HepG2 (cell line): ENCODE measurements around the gene CARD19. TPM values are rescaled to one million over a fixed set of nuclear protein-coding genes. Genes with fewer than 3 reads are reported as not detected.

Source experiments
- EED ChIP-seq: sonication (generic); formaldehyde crosslinking; IDR thresholded peaks from 2 replicates; pipeline ENCODE4 v1.5.0; 2020; ENCODE audit warnings: mild to moderate bottlenecking, missing genetic modification reagents
- MBD4 ChIP-seq: IDR thresholded peaks from 2 replicates; pipeline ENCODE4 v1.6.1; 2012; ENCODE audit warnings: low read length, inconsistent platforms, borderline replicate concordance
- TMF1 ChIP-seq: sonication (generic); formaldehyde crosslinking; IDR thresholded peaks from 2 replicates; pipeline ENCODE4 v1.8.1; 2022; ENCODE audit warnings: low read depth, missing genetic modification reagents
- ZNF501 ChIP-seq: sonication (generic); formaldehyde crosslinking; IDR thresholded peaks from 2 replicates; pipeline ENCODE4 v1.5.1; 2020; ENCODE audit warnings: mild to moderate bottlenecking, moderate library complexity, missing genetic modification reagents
- ZNF558 ChIP-seq: sonication (generic); formaldehyde crosslinking; IDR thresholded peaks from 2 replicates; pipeline ENCODE4 v1.9.0; 2022; ENCODE audit warnings: mild to moderate bottlenecking, missing genetic modification reagents, borderline replicate concordance
- ZNF761 ChIP-seq: sonication (generic); formaldehyde crosslinking; conservative IDR thresholded peaks from 2 replicates; pipeline ENCODE4 v1.4.0; 2020; ENCODE audit warnings: mild to moderate bottlenecking, missing genetic modification reagents
- ZSCAN25 ChIP-seq: sonication (generic); formaldehyde crosslinking; IDR thresholded peaks from 2 replicates; pipeline ENCODE4 v1.8.0; 2022; ENCODE audit warnings: mild to moderate bottlenecking, missing genetic modification reagents
- polyA plus RNA-seq, 8 experiments: library from polyadenylated mRNA; depleted of rRNA in 3 of 8; stranded (reverse) in 7 of 8; unstranded in 1 of 8; fragments of >200 nt; fragmentation: Illumina TruSeq in 4 of 8; extraction: Trizol in 4 of 8; gene quantifications; 2 replicates each; pipeline versions ENCODE4 v1.2.1 to v1.2.3, GENCODE V29; 2011 to 2016; ENCODE audit warnings: low read depth in 4 of 8, missing spikeins in 1 of 8, mixed read lengths in 1 of 8; ENCODE audit not compliant: insufficient read depth in 1 of 8
- total RNA-seq, 5 experiments: library from RNA; depleted of rRNA; stranded (reverse); fragments of >200 nt; fragmentation: Illumina TruSeq; extraction: Trizol; gene quantifications; 2 replicates each; pipeline ENCODE4 v1.2.3, GENCODE V29; 2016; ENCODE audit warnings: low read depth in 1 of 5
- TF ChIP-seq, protein P1 (sequence below): sonication (generic); formaldehyde crosslinking; IDR thresholded peaks from 2 replicates; pipeline ENCODE4 v1.5.0; 2020; ENCODE audit warnings: mild to moderate bottlenecking, missing genetic modification reagents, borderline replicate concordance
- TF ChIP-seq, protein P2 (sequence below): sonication (generic); formaldehyde crosslinking; IDR thresholded peaks from 2 replicates; pipeline ENCODE4 v1.4.0; 2020; ENCODE audit warnings: missing genetic modification reagents
- TF ChIP-seq, protein P3 (sequence below): sonication (generic); formaldehyde crosslinking; IDR thresholded peaks from 2 replicates; pipeline ENCODE4 v1.4.0; 2020; ENCODE audit warnings: low read depth, mild to moderate bottlenecking, missing genetic modification reagents
- TF ChIP-seq, protein P4 (sequence below): sonication (generic); formaldehyde crosslinking; IDR thresholded peaks from 2 replicates; pipeline ENCODE4 v1.4.0; 2020; ENCODE audit warnings: mild to moderate bottlenecking, missing genetic modification reagents
- TF ChIP-seq, protein P5 (sequence below): sonication (generic); formaldehyde crosslinking; IDR thresholded peaks from 2 replicates; pipeline ENCODE4 v1.8.0; 2022; ENCODE audit warnings: mild to moderate bottlenecking, missing genetic modification reagents, moderate library complexity

Gene CARD19
- total and polyA plus RNA-seq, 2 of the 13 experiments (the other 11 are each of a cell fraction or from before 2014, with no cell fraction given) = 18.4 to 47.2 TPM

DNA sequence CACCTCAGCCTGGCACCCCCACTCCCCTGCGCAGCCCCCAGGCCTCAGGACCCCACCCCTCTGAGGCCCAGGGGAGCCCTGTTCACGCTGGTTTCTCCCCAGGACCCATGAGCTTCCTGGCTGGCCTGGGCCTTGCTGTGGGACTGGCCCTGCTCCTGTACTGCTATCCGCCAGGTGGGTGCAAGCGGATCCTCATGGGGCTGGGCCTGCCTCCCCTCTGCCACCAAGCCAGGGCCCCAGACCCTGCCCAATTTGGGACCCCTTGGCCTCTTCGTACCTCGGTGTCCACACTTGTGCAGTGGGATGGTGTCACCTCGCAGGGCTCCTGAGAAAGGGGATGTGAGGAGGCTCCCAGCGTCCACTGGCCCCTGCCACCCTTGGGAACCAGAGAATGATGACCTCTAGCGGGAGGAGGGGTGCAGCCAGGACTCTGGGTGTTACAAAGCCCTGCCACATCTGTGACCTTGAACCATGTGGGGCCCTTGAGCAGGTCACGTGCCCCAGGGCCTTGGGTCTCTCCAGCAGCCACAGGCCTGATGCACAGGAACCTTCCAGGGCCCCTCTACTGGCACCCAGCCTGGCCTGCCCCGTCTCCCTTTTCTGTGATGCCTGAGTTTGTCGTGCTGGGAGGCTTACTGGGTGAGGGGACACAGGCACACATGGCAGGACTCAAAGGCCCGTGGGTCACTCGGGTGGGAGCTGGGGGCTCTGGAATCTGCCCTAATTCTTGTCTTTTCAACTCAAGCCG, 16.3 kb downstream of the CARD19 start (continued):
- TF ChIP-seq, protein P1, sequence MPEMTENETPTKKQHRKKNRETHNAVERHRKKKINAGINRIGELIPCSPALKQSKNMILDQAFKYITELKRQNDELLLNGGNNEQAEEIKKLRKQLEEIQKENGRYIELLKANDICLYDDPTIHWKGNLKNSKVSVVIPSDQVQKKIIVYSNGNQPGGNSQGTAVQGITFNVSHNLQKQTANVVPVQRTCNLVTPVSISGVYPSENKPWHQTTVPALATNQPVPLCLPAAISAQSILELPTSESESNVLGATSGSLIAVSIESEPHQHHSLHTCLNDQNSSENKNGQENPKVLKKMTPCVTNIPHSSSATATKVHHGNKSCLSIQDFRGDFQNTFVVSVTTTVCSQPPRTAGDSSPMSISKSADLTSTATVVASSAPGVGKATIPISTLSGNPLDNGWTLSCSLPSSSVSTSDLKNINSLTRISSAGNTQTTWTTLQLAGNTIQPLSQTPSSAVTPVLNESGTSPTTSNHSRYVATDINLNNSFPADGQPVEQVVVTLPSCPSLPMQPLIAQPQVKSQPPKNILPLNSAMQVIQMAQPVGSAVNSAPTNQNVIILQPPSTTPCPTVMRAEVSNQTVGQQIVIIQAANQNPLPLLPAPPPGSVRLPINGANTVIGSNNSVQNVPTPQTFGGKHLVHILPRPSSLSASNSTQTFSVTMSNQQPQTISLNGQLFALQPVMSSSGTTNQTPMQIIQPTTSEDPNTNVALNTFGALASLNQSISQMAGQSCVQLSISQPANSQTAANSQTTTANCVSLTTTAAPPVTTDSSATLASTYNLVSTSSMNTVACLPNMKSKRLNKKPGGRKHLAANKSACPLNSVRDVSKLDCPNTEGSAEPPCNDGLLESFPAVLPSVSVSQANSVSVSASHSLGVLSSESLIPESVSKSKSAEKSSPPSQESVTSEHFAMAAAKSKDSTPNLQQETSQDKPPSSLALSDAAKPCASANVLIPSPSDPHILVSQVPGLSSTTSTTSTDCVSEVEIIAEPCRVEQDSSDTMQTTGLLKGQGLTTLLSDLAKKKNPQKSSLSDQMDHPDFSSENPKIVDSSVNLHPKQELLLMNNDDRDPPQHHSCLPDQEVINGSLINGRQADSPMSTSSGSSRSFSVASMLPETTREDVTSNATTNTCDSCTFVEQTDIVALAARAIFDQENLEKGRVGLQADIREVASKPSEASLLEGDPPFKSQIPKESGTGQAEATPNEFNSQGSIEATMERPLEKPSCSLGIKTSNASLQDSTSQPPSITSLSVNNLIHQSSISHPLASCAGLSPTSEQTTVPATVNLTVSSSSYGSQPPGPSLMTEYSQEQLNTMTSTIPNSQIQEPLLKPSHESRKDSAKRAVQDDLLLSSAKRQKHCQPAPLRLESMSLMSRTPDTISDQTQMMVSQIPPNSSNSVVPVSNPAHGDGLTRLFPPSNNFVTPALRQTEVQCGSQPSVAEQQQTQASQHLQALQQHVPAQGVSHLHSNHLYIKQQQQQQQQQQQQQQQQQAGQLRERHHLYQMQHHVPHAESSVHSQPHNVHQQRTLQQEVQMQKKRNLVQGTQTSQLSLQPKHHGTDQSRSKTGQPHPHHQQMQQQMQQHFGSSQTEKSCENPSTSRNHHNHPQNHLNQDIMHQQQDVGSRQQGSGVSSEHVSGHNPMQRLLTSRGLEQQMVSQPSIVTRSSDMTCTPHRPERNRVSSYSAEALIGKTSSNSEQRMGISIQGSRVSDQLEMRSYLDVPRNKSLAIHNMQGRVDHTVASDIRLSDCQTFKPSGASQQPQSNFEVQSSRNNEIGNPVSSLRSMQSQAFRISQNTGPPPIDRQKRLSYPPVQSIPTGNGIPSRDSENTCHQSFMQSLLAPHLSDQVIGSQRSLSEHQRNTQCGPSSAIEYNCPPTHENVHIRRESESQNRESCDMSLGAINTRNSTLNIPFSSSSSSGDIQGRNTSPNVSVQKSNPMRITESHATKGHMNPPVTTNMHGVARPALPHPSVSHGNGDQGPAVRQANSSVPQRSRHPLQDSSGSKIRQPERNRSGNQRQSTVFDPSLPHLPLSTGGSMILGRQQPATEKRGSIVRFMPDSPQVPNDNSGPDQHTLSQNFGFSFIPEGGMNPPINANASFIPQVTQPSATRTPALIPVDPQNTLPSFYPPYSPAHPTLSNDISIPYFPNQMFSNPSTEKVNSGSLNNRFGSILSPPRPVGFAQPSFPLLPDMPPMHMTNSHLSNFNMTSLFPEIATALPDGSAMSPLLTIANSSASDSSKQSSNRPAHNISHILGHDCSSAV (CRISPR knock-in tag) = no peak
- TF ChIP-seq MBD4 = no peak
- TF ChIP-seq, protein P2, sequence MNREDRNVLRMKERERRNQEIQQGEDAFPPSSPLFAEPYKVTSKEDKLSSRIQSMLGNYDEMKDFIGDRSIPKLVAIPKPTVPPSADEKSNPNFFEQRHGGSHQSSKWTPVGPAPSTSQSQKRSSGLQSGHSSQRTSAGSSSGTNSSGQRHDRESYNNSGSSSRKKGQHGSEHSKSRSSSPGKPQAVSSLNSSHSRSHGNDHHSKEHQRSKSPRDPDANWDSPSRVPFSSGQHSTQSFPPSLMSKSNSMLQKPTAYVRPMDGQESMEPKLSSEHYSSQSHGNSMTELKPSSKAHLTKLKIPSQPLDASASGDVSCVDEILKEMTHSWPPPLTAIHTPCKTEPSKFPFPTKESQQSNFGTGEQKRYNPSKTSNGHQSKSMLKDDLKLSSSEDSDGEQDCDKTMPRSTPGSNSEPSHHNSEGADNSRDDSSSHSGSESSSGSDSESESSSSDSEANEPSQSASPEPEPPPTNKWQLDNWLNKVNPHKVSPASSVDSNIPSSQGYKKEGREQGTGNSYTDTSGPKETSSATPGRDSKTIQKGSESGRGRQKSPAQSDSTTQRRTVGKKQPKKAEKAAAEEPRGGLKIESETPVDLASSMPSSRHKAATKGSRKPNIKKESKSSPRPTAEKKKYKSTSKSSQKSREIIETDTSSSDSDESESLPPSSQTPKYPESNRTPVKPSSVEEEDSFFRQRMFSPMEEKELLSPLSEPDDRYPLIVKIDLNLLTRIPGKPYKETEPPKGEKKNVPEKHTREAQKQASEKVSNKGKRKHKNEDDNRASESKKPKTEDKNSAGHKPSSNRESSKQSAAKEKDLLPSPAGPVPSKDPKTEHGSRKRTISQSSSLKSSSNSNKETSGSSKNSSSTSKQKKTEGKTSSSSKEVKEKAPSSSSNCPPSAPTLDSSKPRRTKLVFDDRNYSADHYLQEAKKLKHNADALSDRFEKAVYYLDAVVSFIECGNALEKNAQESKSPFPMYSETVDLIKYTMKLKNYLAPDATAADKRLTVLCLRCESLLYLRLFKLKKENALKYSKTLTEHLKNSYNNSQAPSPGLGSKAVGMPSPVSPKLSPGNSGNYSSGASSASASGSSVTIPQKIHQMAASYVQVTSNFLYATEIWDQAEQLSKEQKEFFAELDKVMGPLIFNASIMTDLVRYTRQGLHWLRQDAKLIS (CRISPR knock-in tag) = no peak
- no peak for TF ChIP-seq TMF1 (CRISPR knock-in tag)
- no peak for TF ChIP-seq ZNF558 (CRISPR knock-in tag)
- TF ChIP-seq, protein P3, sequence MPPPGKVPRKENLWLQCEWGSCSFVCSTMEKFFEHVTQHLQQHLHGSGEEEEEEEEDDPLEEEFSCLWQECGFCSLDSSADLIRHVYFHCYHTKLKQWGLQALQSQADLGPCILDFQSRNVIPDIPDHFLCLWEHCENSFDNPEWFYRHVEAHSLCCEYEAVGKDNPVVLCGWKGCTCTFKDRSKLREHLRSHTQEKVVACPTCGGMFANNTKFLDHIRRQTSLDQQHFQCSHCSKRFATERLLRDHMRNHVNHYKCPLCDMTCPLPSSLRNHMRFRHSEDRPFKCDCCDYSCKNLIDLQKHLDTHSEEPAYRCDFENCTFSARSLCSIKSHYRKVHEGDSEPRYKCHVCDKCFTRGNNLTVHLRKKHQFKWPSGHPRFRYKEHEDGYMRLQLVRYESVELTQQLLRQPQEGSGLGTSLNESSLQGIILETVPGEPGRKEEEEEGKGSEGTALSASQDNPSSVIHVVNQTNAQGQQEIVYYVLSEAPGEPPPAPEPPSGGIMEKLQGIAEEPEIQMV (CRISPR knock-in tag) = 0 out of 2 replicates have a peak, but pooled peaks have one; percentile 63
- TF ChIP-seq ZSCAN25 (CRISPR knock-in tag) = peak; percentile 96
- 0 out of 2 replicates have a peak, but pooled peaks have one; percentile 63 for TF ChIP-seq EED
- TF ChIP-seq ZNF501 (CRISPR knock-in tag) = peak; percentile 65; the same call in 1 of the 2 replicates
- TF ChIP-seq, protein P4, sequence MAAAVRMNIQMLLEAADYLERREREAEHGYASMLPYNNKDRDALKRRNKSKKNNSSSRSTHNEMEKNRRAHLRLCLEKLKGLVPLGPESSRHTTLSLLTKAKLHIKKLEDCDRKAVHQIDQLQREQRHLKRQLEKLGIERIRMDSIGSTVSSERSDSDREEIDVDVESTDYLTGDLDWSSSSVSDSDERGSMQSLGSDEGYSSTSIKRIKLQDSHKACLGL (CRISPR knock-in tag) = peak; percentile 58; the same call in 1 of the 2 replicates
- TF ChIP-seq, protein P5, sequence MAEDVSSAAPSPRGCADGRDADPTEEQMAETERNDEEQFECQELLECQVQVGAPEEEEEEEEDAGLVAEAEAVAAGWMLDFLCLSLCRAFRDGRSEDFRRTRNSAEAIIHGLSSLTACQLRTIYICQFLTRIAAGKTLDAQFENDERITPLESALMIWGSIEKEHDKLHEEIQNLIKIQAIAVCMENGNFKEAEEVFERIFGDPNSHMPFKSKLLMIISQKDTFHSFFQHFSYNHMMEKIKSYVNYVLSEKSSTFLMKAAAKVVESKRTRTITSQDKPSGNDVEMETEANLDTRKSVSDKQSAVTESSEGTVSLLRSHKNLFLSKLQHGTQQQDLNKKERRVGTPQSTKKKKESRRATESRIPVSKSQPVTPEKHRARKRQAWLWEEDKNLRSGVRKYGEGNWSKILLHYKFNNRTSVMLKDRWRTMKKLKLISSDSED (CRISPR knock-in tag) = no peak
- TF ChIP-seq ZNF761 (CRISPR knock-in tag) = no peak
